GM12872 (cell line): ENCODE data around the gene FBXO31.

ENCODE experiments used
- TF ChIP-seq, protein P1 (sequence below): IDR thresholded peaks from 3 replicates; pipeline ENCODE4 v1.5.1; 2011; ENCODE audit warnings: low read depth, mild to moderate bottlenecking, low read length, moderate library complexity; ENCODE audit not compliant: insufficient read depth

Gene FBXO31

DNA sequence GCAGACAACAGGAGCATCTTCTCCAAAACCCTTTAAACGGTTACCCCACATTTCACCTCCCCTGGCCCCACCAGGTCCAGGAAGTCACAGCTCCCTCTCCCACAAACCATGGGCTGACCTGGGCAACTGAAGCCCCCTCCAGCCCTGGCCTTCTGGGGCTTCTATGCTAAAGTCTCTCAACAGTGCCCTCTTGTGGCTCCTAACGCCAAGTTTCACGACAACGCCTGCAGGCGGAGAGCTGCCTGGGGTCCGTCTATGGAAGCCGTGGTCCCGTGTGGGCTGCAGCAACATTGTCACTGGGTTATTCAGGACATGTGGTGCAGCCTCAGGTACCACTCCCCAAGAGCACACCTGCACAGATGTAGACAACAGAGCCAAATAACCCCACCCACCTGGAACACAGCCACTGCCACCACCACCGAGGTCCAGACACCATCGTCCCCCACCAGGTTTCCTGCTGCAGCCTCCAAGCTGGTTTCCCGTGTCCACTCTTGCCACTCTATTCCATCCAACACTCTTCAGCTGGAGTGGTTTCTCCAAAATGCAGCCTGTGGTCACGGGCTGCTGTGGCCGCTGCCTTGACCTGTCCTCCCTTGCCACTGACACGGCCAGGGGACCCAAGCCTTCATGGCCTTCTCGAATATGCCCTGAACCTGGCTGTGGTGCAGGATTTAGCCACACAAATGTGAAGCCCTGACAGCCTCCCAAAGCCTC lies 85.5 kb downstream of the FBXO31 start:
- TF ChIP-seq, protein P1, sequence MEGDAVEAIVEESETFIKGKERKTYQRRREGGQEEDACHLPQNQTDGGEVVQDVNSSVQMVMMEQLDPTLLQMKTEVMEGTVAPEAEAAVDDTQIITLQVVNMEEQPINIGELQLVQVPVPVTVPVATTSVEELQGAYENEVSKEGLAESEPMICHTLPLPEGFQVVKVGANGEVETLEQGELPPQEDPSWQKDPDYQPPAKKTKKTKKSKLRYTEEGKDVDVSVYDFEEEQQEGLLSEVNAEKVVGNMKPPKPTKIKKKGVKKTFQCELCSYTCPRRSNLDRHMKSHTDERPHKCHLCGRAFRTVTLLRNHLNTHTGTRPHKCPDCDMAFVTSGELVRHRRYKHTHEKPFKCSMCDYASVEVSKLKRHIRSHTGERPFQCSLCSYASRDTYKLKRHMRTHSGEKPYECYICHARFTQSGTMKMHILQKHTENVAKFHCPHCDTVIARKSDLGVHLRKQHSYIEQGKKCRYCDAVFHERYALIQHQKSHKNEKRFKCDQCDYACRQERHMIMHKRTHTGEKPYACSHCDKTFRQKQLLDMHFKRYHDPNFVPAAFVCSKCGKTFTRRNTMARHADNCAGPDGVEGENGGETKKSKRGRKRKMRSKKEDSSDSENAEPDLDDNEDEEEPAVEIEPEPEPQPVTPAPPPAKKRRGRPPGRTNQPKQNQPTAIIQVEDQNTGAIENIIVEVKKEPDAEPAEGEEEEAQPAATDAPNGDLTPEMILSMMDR: peak; percentile 67

DNA sequence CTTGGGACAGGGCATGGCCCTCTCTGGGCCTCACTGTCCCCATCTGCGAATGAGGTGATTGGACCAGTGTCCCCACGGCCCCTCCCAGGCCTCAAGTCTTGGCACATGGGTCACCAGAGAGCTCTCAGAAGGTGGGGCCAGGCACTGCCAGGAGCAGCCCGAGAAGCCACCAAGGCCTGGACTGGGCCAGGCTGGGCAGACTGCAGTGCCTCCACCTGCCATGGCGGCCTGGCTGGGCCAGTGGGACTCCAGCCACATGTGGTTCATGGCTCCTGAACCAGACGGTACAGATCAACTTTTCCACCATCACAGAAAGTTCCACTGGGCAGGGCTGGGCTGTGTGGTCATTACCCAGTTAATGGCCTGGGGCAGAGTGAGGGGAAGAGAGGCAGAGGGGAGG lies 86.2 kb downstream of the FBXO31 start:
- TF ChIP-seq, protein P1: no peak

DNA sequence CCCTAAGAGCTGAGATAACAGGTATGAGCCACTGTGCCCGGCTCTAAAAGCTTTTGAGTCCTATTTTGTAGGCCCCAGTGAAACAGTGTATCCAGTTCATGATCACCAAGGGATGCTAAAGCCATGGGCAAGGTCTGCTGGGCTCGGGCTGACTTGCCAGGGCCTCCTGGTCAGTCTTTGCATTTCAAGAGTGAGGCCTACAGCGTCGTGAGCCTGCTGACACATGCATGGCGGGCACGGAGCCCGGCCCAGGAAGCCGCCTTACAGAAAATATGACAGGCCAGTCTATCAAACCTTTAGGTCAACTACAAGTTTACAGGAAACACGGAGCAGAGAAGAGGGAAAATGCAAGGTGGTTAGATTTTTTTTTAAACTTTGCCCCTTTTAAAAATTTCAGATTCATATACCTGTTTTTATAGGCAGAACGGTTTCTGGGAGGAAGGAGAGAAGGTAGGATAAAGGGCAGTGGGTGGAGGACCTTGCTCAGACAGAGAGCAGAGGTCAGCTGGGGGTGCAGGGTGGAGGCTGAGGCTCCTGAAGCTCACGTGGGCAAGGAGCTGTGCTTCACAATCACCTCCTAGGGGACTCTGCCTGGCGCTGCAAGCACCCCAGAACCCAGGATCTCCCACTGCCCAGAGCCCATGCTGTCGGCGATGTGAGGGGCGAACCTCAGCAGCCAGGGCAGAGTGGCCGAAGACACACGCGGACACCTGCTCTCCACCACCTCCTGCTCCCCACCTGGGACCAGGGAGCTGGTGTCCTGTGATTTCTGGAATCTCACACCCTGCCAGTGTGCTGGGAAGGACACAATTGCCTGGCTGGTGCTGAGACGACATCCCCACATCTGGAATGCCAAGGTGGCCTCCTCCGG lies 87.7 kb downstream of the FBXO31 start:
- TF ChIP-seq, protein P1: no peak

DNA sequence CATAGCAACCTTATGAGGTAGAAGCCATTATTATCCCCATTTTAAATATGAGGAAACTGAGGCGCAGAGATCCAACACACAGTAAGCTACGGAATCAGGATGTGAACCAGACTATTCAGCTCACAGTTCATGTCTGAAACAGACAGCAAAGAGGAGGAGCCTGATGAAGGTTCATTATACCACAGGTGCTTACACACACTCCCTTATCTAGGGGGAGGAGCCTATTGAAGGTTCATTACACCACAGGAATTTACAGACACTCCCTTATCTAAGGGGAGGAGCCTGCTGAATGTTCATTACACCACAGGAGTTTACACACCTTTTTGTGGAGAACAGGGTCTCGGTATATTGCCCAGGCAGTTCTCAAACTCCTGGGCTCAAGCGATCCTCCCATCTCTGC lies 88.3 kb downstream of the FBXO31 start:
- TF ChIP-seq, protein P1: no peak

DNA sequence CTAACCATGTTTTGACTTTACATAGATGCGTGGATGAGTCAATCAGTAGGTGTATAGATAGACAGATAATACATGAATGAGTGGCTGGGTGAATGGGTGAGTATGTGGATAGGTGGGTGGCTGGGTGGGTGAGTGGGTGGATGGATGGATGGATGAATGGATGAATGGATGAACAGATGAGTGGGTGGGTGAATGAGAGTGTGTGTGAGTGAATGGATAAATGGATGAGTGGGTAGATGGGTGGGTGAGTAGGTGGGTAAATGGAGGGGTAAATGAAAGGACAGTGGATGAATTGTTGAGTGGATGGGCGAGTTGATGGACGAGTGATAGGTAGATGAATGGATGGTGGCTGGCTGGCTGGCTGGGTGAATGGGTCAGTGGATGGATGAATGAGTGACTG lies 89.6 kb downstream of the FBXO31 start:
- TF ChIP-seq, protein P1: no peak

DNA sequence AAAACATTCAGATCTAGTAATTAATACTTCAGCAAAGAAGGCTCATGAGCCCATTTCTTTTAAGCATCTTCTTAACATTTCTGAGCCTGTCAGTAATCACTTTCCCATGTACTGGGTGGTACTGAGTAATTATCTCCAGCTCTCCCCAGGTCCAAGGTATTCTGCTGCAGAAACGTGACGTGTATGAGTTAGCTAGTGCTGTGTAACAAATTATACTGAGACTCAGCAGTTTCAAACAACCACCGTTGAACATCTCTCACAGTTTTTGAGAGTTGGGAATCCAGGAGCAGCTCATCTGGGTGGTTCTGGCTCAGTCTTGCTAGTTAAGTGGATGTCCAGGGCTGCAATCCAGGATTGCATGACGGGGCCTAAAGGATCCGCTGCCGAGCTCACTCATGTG lies 91.6 kb downstream of the FBXO31 start:
- TF ChIP-seq, protein P1: no peak

DNA sequence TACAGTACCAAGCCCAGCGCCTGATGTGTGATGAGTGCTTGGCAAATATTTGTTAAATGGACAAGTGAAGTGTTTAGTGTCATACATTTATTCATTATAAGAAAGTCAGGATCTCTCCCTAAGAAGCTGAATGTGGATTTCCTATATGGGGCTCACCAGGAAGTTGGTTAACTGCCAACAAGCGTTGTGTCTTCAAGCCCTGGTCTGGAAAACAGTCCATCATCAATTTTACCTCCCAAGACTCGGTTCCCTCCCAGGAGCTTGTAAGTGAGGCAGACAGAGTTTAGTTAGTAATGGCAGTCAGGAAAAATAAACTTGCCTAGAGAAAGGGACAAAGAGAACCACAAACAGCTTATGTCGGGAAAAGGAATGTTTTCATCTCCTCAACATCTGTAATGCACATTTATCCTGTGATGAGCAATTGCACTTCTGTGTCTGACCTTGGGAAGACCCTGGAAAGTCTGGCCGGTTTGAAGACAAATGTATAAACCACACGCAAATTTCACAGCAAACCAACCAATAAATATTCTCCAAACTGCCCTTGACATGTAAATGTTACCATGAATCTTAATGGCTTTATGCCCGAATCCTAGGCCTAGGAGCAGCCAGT lies 94.7 kb downstream of the FBXO31 start:
- TF ChIP-seq, protein P1: no peak
